ENCODE results near the gene HEXA. TPM values are rescaled to one million over a fixed set of nuclear protein-coding genes. Genes with fewer than 3 reads are reported as not detected.

HEXA gene
- total RNA-seq, 1 donor from 2014 or later, result 81.6 TPM

DNA sequence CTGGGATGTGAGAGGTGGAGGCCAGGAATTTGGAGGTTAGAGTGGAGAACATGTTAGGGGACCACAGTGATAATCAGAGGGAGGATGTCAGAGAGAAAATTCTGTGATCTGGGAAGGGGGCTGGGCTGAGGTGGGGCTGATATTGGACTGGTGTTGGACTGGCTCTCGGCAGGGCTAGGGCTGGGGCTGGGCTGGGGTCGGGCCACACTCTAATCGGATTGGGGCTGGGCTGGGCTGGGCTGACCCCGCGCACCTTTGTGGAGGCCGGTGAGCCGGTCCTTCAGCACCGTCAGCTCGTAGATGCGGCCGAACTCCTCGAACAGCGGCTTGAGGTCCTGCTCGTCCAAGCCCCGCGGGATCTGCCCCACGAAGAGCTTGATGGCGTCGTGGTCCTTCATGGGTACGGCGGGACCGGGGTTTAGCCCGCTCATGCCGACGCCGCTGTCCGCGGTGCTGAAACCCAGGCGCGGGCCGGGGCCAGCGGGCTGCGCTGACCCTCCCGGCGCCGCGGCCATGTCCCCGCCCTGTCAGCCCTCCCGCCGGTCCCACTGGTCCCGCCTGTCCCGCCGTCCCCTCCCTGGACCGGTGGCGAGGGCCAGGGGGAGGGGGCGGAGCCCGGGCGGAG, 56.3 kb downstream of the HEXA start:
- TF ChIP-seq, protein P1, sequence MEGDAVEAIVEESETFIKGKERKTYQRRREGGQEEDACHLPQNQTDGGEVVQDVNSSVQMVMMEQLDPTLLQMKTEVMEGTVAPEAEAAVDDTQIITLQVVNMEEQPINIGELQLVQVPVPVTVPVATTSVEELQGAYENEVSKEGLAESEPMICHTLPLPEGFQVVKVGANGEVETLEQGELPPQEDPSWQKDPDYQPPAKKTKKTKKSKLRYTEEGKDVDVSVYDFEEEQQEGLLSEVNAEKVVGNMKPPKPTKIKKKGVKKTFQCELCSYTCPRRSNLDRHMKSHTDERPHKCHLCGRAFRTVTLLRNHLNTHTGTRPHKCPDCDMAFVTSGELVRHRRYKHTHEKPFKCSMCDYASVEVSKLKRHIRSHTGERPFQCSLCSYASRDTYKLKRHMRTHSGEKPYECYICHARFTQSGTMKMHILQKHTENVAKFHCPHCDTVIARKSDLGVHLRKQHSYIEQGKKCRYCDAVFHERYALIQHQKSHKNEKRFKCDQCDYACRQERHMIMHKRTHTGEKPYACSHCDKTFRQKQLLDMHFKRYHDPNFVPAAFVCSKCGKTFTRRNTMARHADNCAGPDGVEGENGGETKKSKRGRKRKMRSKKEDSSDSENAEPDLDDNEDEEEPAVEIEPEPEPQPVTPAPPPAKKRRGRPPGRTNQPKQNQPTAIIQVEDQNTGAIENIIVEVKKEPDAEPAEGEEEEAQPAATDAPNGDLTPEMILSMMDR (IDR thresholded peaks at IDR 0.05; ENCODE audit: partially characterized antibody, unreplicated experiment), result no peak
- Mint-ChIP-seq H3K4me1 (ENCODE audit: low read depth, unreplicated experiment) (peaks cover 12% of the 10 kb centered on the region), H3K36me3 (ENCODE audit: unreplicated experiment) (no peaks in the 10 kb centered on the region), H3K27me3 (ENCODE audit: unreplicated experiment) (peaks cover 17% of the 10 kb centered on the region), H3K9me3 (ENCODE audit: unreplicated experiment) (peaks cover 14% of the 10 kb centered on the region), H3K27ac (ENCODE audit: unreplicated experiment) (peak overlapping the region; percentile 79), H3K4me3 (ENCODE audit: unreplicated experiment) (peak overlapping the region; percentile 93)
- DNase-seq, result no peak

DNA sequence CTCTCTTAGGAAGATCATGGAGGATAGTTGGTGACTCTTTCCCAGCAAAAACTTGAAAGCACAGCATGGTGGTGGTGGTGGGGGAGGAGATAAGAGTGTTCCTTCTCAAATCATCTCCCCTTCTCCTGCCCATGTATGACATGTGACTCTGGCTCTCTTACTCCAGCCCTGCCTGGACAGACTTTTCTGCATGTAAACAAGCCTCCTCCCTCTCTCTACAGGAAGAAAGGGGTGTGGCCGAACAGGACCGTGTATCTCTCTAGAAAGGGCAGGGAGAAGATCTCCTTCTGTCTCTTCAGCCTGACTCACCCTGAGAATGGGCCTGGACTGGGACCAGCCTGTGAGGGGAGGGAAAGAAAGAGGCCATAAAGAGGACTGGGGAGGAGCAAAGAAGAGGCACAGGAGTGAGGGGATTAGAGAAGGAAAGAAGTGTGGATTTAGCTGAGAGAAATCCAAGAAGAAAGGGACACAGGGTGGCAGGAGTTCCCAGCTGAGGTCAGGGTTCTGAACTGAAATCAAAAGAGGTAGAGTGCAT, 57.3 kb downstream of the HEXA start:
- Mint-ChIP-seq H3K36me3 (ENCODE audit: unreplicated experiment) (no peaks in the 10 kb centered on the region), H3K27ac (ENCODE audit: unreplicated experiment) (peak overlapping the region; percentile 79), H3K9me3 (ENCODE audit: unreplicated experiment) (peaks cover 14% of the 10 kb centered on the region), H3K4me3 (ENCODE audit: unreplicated experiment) (peak overlapping the region; percentile 93), H3K27me3 (ENCODE audit: unreplicated experiment) (peaks cover 17% of the 10 kb centered on the region), H3K4me1 (ENCODE audit: low read depth, unreplicated experiment) (peaks cover 12% of the 10 kb centered on the region)
- no peak for DNase-seq
- TF ChIP-seq, protein P1 (IDR thresholded peaks at IDR 0.05; ENCODE audit: partially characterized antibody, unreplicated experiment), result no peak

DNA sequence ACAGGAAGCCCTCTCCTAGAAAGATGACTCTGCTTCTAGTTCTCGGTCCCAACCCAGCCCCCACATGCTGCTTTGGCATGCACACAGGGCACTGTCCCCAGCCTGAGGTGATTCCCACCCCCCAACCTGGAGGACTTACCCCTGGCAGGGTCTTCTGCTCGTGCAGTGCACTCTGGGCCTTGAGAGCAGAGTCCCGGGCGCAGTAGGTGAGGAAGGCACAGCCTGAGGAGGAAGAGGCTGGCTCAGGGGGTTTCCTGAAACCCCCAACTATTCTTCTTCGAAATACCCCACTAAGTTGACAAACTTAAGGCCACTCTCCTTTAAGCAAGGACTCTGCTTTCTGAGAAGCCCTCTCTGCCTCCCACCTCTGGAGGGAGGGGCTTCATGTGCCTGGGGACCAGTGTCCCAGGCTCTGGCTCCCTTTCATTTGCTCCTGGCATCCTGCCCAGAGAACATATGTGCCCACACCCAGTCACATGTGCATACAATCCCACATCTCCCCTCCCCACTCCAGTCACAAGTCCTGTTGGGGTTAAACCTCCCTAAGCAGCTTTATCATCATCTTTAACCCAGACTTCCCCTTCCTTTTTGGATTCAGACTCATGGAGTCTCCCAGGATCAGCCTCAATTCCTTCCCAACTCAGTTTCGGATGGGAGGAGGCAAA, 60.0 kb downstream of the HEXA start:
- no peak overlapping the region for H3K4me3 Mint-ChIP-seq (ENCODE audit: unreplicated experiment)
- DNase-seq, result peak; percentile 35
- H3K4me1 Mint-ChIP-seq (ENCODE audit: low read depth, unreplicated experiment), result peaks cover 12% of the 10 kb centered on the region
- no peak overlapping the region for H3K27ac Mint-ChIP-seq (ENCODE audit: unreplicated experiment)
- peaks cover 13% of the 10 kb centered on the region for H3K9me3 Mint-ChIP-seq (ENCODE audit: unreplicated experiment)
- peaks cover 17% of the 10 kb centered on the region for H3K27me3 Mint-ChIP-seq (ENCODE audit: unreplicated experiment)
- TF ChIP-seq, protein P1 (IDR thresholded peaks at IDR 0.05; ENCODE audit: partially characterized antibody, unreplicated experiment), result no peak
- no peaks in the 10 kb centered on the region for H3K36me3 Mint-ChIP-seq (ENCODE audit: unreplicated experiment)

DNA sequence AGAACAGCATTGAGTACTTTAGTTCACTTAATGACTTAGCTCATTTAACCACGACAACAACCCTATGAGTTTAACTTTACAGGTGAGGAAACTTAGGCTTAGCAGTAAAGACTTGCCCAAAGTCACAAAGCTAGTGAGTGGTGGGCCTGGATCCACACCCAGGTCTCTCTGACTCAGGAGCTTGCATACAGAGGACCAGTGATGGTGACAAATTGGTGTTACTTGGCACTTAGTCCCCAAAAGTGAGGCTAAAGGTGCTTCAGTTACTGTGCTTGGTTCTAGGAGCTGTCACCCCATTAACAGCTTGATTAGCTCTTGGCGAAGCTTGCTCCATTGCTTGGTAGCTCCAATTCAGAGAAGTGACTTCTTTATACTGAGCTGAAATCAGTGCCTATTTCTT, 61.9 kb downstream of the HEXA start:
- Mint-ChIP-seq H3K4me1 (ENCODE audit: low read depth, unreplicated experiment) (peaks cover 5% of the 10 kb centered on the region), H3K4me3 (ENCODE audit: unreplicated experiment) (no peak overlapping the region), H3K27me3 (ENCODE audit: unreplicated experiment) (peaks cover 6% of the 10 kb centered on the region), H3K36me3 (ENCODE audit: unreplicated experiment) (no peaks in the 10 kb centered on the region), H3K27ac (ENCODE audit: unreplicated experiment) (no peak overlapping the region), H3K9me3 (ENCODE audit: unreplicated experiment) (peaks cover 4% of the 10 kb centered on the region)
- DNase-seq, result no peak
- TF ChIP-seq, protein P1 (IDR thresholded peaks at IDR 0.05; ENCODE audit: partially characterized antibody, unreplicated experiment), result no peak

DNA sequence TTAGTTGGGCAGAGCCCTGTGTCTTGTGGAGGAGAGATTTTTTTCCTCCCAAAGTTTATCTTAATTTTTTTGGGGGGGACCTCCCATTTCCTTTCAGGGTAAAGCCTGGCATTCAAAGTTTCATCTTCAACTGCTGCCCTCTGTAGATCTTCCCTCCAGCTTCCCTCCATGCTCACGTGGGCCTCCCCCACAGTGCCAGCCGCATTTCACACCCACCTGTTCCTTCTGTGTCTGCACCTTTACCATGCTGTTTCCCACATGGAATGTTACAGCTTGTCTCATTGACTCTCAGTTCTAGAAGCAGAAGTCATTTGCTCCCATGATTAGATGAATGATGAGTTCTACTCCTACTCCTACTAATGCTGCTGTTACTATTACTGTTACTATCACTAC, 62.4 kb downstream of the HEXA start:
- Mint-ChIP-seq H3K27ac (ENCODE audit: unreplicated experiment) (no peak overlapping the region), H3K4me3 (ENCODE audit: unreplicated experiment) (no peak overlapping the region), H3K27me3 (ENCODE audit: unreplicated experiment) (peaks cover 3% of the 10 kb centered on the region), H3K9me3 (ENCODE audit: unreplicated experiment) (peaks cover 3% of the 10 kb centered on the region), H3K4me1 (ENCODE audit: low read depth, unreplicated experiment) (peaks cover 2% of the 10 kb centered on the region), H3K36me3 (ENCODE audit: unreplicated experiment) (no peaks in the 10 kb centered on the region)
- TF ChIP-seq, protein P1 (IDR thresholded peaks at IDR 0.05; ENCODE audit: partially characterized antibody, unreplicated experiment), result no peak
- DNase-seq, result no peak

All from glutamatergic neuron (in vitro differentiated cells).